Neural progenitor cell (in vitro differentiated cells): ENCODE data around the gene FGF21. TPM values are rescaled to one million over a fixed set of nuclear protein-coding genes. Genes with fewer than 3 reads are reported as not detected.

Experiments used
- DNase-seq: peaks from one replicate; pipeline ENCODE4 v3.0.0-alpha.2; 2016; ENCODE audit warnings: low spot score
- H2AFZ ChIP-seq: fragments of 200-600 bp; sonication (generic); replicated peaks from 2 replicates; pipeline ENCODE4 v1.6.1; 2016; ENCODE audit warnings: antibody characterized with exemption
- H3F3A ChIP-seq: fragments of 200-600 bp; sonication (generic); 2 replicates; pipeline ENCODE4 v1.6.1; 2016; ENCODE audit warnings: antibody characterized with exemption, low read depth
- H3K27ac ChIP-seq: fragments of 200-600 bp; sonication (generic); 2 replicates; pipeline ENCODE4 v1.5.1; 2016; ENCODE audit warnings: mild to moderate bottlenecking
- H3K27me3 ChIP-seq: fragments of 200-600 bp; sonication (generic); 2 replicates; pipeline ENCODE4 v1.6.1; 2016; ENCODE audit warnings: mild to moderate bottlenecking, moderate library complexity
- H3K36me3 ChIP-seq: fragments of 200-600 bp; sonication (generic); 2 replicates; pipeline ENCODE4 v1.5.1; 2016
- H3K4me1 ChIP-seq: fragments of 200-600 bp; sonication (generic); 2 replicates; pipeline ENCODE4 v1.6.1; 2016; ENCODE audit warnings: mixed run types
- H3K4me2 ChIP-seq: fragments of 200-600 bp; sonication (generic); 2 replicates; pipeline ENCODE4 v1.6.1; 2016
- H3K4me3 ChIP-seq: fragments of 200-600 bp; sonication (generic); 2 replicates; pipeline ENCODE4 v1.5.1; 2016
- H3K79me2 ChIP-seq: fragments of 200-600 bp; sonication (generic); 2 replicates; pipeline ENCODE4 v1.6.1; 2016; ENCODE audit warnings: low read depth
- H3K9ac ChIP-seq: fragments of 200-600 bp; sonication (generic); 2 replicates; pipeline ENCODE4 v1.6.1; 2016
- H3K9me3 ChIP-seq: fragments of 200-600 bp; sonication (generic); 2 replicates; pipeline ENCODE4 v1.5.1; 2016; ENCODE audit warnings: low read depth
- H4K20me1 ChIP-seq: fragments of 200-600 bp; sonication (generic); 2 replicates; pipeline ENCODE4 v1.6.1; 2016; ENCODE audit warnings: low read depth
- H3K27ac Mint-ChIP-seq: 3 replicates; pipeline ENCODE4 v1.8.0; 2021; ENCODE audit warnings: mixed read lengths
- H3K27me3 Mint-ChIP-seq: 2 replicates; pipeline ENCODE4 v1.8.0; 2022; ENCODE audit warnings: low read depth, mild to moderate bottlenecking, inconsistent platforms, moderate library complexity, mixed read lengths; ENCODE audit not compliant: insufficient read depth
- H3K36me3 Mint-ChIP-seq: 3 replicates; pipeline ENCODE4 v1.8.0; 2021; ENCODE audit warnings: mixed read lengths
- H3K4me1 Mint-ChIP-seq: 3 replicates; pipeline ENCODE4 v1.8.0; 2021; ENCODE audit warnings: mixed read lengths
- H3K4me3 Mint-ChIP-seq: 3 replicates; pipeline ENCODE4 v1.8.0; 2021; ENCODE audit warnings: mild to moderate bottlenecking, moderate library complexity, mixed read lengths
- H3K9me3 Mint-ChIP-seq: 3 replicates; pipeline ENCODE4 v1.8.0; 2020; ENCODE audit warnings: mixed read lengths
- EZH2 ChIP-seq: fragments of 200-600 bp; sonication (generic); IDR thresholded peaks from 2 replicates; pipeline ENCODE4 v1.6.1; 2017; ENCODE audit warnings: antibody characterized with exemption, mild to moderate bottlenecking, moderate library complexity
- EZH2phosphoT487 ChIP-seq: fragments of 200-600 bp; sonication (generic); IDR thresholded peaks from 2 replicates; pipeline ENCODE4 v1.6.1; 2017; ENCODE audit warnings: antibody characterized with exemption
- total RNA-seq: library from RNA; depleted of rRNA; stranded (reverse); fragments of >200 nt; gene quantifications from 2 replicates; pipeline ENCODE4 v1.2.3, GENCODE V29; 2015; ENCODE audit warnings: low replicate concordance
- TF ChIP-seq, protein P1 (sequence below): fragments of 200-600 bp; sonication (generic); IDR thresholded peaks from 2 replicates; pipeline ENCODE4 v1.5.1; 2017; ENCODE audit warnings: antibody characterized with exemption, mild to moderate bottlenecking

Gene FGF21
- not detected in 2 replicates for total RNA-seq

DNA sequence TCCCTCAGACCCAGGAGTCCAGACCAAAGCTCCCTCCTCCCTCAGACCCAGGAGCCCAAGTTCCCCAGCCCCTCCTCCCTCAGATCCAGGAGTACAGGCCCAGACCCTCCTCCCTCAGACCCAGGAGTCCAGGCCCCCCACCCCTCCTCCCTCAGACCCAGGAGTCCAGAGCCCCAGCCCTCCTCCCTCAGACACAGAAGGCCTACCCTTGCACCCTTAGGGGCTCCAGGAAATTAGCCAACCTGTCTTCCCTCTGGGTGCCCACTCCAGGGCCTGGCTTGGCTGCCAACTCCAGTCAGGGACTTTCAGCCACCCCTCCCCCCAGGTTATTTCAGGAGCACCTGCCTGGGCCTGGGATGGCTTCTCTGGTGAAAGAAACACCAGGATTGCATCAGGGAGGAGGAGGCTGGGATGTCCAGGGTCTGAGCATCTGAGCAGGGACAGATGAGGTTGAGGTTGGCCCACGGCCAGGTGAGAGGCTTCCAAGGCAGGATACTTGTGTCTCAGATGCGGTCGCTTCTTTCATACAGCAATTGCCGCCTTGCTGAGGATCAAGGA is at the start of gene FGF21:
FGF21 (plus strand) TSS at position 441 of the 558 bp plus-strand sequence. CDS start 713 bp downstream, outside the sequence.
- no peak for DNase-seq
- Mint-ChIP-seq H3K4me1 (peaks cover 21% of the 10 kb centered on the region), H3K4me3 (peak within 1 kb of the TSS; percentile 71), H3K9me3 (peaks cover 1% of the 10 kb centered on the region), H3K27ac (no peak within 1 kb of the TSS), H3K27me3 (peaks cover 34% of the 10 kb centered on the region), H3K36me3 (peaks cover 4% of the 10 kb centered on the region)
- peaks cover 11% of the 10 kb centered on the region for H3K27me3 ChIP-seq
- H3K27ac ChIP-seq = no peak within 1 kb of the TSS
- peaks cover 17% of the 10 kb centered on the region for H3K79me2 ChIP-seq
- H3K9ac ChIP-seq = no peak within 1 kb of the TSS
- H3K4me3 ChIP-seq = no peak within 1 kb of the TSS
- no peaks in the 10 kb centered on the region for H3K4me1 ChIP-seq
- H2AFZ ChIP-seq = no peak within 1 kb of the TSS
- peaks cover 13% of the 10 kb centered on the region for H3F3A ChIP-seq
- TF ChIP-seq, protein P1, sequence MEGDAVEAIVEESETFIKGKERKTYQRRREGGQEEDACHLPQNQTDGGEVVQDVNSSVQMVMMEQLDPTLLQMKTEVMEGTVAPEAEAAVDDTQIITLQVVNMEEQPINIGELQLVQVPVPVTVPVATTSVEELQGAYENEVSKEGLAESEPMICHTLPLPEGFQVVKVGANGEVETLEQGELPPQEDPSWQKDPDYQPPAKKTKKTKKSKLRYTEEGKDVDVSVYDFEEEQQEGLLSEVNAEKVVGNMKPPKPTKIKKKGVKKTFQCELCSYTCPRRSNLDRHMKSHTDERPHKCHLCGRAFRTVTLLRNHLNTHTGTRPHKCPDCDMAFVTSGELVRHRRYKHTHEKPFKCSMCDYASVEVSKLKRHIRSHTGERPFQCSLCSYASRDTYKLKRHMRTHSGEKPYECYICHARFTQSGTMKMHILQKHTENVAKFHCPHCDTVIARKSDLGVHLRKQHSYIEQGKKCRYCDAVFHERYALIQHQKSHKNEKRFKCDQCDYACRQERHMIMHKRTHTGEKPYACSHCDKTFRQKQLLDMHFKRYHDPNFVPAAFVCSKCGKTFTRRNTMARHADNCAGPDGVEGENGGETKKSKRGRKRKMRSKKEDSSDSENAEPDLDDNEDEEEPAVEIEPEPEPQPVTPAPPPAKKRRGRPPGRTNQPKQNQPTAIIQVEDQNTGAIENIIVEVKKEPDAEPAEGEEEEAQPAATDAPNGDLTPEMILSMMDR = no peak
- no peak for TF ChIP-seq EZH2phosphoT487
- no peak for TF ChIP-seq EZH2
- H3K9me3 ChIP-seq = no peaks in the 10 kb centered on the region
- no peaks in the 10 kb centered on the region for H3K36me3 ChIP-seq
- no peaks in the 10 kb centered on the region for H4K20me1 ChIP-seq
- no peak within 1 kb of the TSS for H3K4me2 ChIP-seq

DNA sequence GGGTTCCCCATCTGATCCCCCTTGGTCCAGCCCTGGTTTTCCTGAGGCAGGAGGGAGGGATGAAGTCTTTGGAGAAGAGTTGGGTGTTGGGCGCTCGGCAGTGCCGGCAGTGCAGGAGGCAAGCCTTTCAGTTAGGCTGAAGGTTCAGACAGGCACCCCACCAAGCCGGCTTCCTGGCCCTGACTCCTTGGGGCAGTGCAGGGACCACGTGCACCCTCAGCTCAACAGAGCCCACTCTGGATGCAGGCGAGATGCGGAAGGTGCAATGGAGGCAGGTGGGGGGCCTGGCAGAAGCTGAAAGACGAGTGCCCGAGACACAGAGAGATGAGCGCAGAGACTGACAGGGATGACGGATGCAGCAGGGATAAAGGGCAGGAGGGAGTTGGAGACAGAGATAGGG is 46.9 kb upstream of the FGF21 start:
- H3K36me3 ChIP-seq = no peaks in the 10 kb centered on the region

GRCh38 chr19:48711106-48711662 is 44.1 kb upstream of the FGF21 start:
- Histone ChIP-seq H3K27me3 (no peaks in the 10 kb centered on the region), H3K4me3 (no peak overlapping the region), H3K9me3 (no peaks in the 10 kb centered on the region), H3K9ac (no peak overlapping the region), H3K36me3 (no peaks in the 10 kb centered on the region), H3K27ac (no peak overlapping the region), H3K4me2 (no peak overlapping the region), H2AFZ (no peak overlapping the region), H3K4me1 (peaks cover 5% of the 10 kb centered on the region), H4K20me1 (no peaks in the 10 kb centered on the region), H3K79me2 (no peaks in the 10 kb centered on the region), H3F3A (peaks cover 28% of the 10 kb centered on the region)
- peaks cover 4% of the 10 kb centered on the region for H3K36me3 Mint-ChIP-seq
- TF ChIP-seq EZH2phosphoT487 = no peak
- no peak for DNase-seq
- peaks cover 3% of the 10 kb centered on the region for H3K27me3 Mint-ChIP-seq
- no peaks in the 10 kb centered on the region for H3K9me3 Mint-ChIP-seq
- peak overlapping the region; percentile 64 for H3K4me3 Mint-ChIP-seq
- no peak overlapping the region for H3K27ac Mint-ChIP-seq
- peaks cover 20% of the 10 kb centered on the region for H3K4me1 Mint-ChIP-seq

More for the DNA sequence above, 46.9 kb upstream of the FGF21 start:
- H3F3A ChIP-seq = peaks cover 12% of the 10 kb centered on the region
- no peak for DNase-seq
- Mint-ChIP-seq H3K27ac (no peak overlapping the region), H3K4me1 (peaks cover 7% of the 10 kb centered on the region), H3K4me3 (no peak overlapping the region), H3K36me3 (peaks cover 12% of the 10 kb centered on the region), H3K9me3 (peaks cover 2% of the 10 kb centered on the region), H3K27me3 (peaks cover 2% of the 10 kb centered on the region)
- H3K79me2 ChIP-seq = no peaks in the 10 kb centered on the region
- no peaks in the 10 kb centered on the region for H3K9me3 ChIP-seq
- H3K4me1 ChIP-seq = peaks cover 5% of the 10 kb centered on the region
- H2AFZ ChIP-seq = no peak overlapping the region
- H3K27ac ChIP-seq = no peak overlapping the region
- TF ChIP-seq EZH2 = no peak
- TF ChIP-seq, protein P1 = no peak
- TF ChIP-seq EZH2phosphoT487 = no peak
- H4K20me1 ChIP-seq = no peaks in the 10 kb centered on the region
- H3K9ac ChIP-seq = no peak overlapping the region
- no peak overlapping the region for H3K4me3 ChIP-seq
- no peaks in the 10 kb centered on the region for H3K27me3 ChIP-seq
- H3K4me2 ChIP-seq = no peak overlapping the region
